CD4-positive, alpha-beta T cell treated with Interleukin-1 beta for 1 hour (primary cell): ENCODE results near the gene AKAP9.
"Not testable (repeated sequence)": the region's sequence is repeated elsewhere in the genome, so short reads cannot be mapped to it uniquely, and the experiment has no call there.

Experiments used
- DNase-seq, 2 donors: peaks; one replicate each; pipeline ENCODE4 v3.0.0-alpha.2; 2020 to 2022

Gene AKAP9

GRCh38 chr7:92072708-92073107 lies 132.0 kb downstream of the AKAP9 start:
- DNase-seq = no peak

GRCh38 chr7:92075455-92076158 lies 134.9 kb downstream of the AKAP9 start:
- DNase-seq = no peak

GRCh38 chr7:92076509-92076908 lies 135.8 kb downstream of the AKAP9 start:
- DNase-seq = no peak

- DNase-seq = not testable (repeated sequence)
Observed at GRCh38 chr7:92083922-92084321, 143.3 kb downstream of the AKAP9 start.

- DNase-seq = no peak
Observed at GRCh38 chr7:92088266-92088665, 147.6 kb downstream of the AKAP9 start.

GRCh38 chr7:92092210-92092609 lies 151.5 kb downstream of the AKAP9 start:
- DNase-seq = no peak

GRCh38 chr7:92095380-92095779 lies 154.7 kb downstream of the AKAP9 start:
- no peak for DNase-seq

- no peak for DNase-seq
Observed at GRCh38 chr7:92100534-92100933, 159.9 kb downstream of the AKAP9 start.

- DNase-seq = not testable (repeated sequence)
Observed at GRCh38 chr7:92102862-92103261, 162.2 kb downstream of the AKAP9 start.

- DNase-seq = no peak
Observed at GRCh38 chr7:92108821-92109220, 168.2 kb downstream of the AKAP9 start.

GRCh38 chr7:92110857-92111256 lies 170.2 kb downstream of the AKAP9 start:
- no peak for DNase-seq

DNA sequence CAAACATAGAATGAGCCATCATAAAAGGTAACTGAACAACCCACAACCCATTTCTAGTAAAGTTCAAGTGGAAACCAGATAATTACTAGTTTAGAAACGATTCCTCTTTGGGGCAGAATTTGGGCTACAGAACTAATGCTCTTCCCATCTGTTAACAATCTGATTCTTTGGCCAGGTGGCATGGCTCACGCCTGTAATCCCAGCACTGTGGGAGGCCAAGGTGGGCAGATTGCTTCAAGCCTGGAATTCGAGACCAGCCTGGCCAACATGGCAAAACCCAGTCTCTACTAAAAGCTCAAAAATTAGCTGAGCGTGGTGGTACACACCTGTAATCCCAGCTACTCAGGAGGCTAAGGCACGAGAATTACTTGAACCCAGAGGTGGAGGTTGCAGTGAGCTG lies 175.2 kb downstream of the AKAP9 start:
- DNase-seq = no peak

GRCh38 chr7:92116949-92117348 lies 176.3 kb downstream of the AKAP9 start:
- DNase-seq = no peak

DNA sequence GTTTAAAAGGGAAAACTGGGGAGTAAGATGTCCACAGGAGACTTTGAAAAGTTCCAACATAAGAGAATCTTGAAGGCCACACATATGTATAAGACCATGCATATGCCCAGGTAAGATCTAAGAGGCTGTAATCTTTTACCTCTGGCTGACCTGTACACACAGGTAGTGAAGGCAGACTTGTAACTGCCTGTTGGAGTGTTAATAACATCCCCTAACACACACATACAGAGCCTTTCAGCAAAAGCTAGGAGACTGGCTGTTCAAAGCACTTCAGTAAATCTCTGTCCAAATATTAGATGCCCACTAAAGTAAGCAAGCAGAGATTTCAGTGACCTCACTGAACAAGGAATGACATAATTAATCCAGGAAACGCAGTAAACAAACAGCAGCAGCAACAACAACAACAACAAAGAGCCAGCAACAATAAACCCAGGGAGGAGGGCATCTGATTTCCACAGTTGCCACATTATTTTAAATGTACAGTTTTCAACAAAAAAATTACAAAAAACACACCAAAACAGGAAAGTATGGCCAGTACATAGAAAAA lies 178.6 kb downstream of the AKAP9 start:
- DNase-seq = no peak

GRCh38 chr7:92121681-92122080 lies 181.0 kb downstream of the AKAP9 start:
- DNase-seq = no peak

GRCh38 chr7:92131093-92131492 lies 190.4 kb downstream of the AKAP9 start:
- no peak for DNase-seq

DNA sequence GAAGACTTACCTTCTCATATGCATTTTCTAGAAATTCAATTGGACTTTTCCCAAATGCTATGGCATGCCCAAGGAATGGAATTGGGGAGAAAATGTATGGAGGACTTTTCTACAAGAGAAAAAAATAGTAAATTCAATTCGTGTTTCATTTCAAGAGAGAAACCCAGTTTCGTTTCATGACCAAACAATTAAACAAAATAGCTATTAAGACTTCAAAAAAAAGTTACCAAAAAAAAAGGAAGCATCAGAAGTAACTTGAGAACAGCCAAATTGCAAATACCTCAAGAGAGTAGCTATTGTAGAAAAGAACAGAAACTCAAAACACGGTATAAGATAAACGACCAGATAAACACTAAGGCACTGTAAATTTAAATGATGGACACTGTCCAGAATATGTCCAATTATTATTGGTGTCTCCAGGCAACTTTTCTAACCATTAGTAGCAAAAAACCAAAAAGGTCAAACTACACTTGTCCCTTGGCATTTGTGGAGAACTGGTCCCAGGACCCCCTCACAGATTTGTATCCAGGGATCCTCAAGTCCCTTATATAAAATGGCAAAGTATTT lies 191.2 kb downstream of the AKAP9 start:
- DNase-seq = no peak

GRCh38 chr7:92133133-92133736 lies 192.6 kb downstream of the AKAP9 start:
- no peak for DNase-seq

GRCh38 chr7:92133737-92134270 lies 193.1 kb downstream of the AKAP9 start:
- peak; percentile 73 for DNase-seq

- peak; percentile 91 to 95 for DNase-seq
Observed at GRCh38 chr7:92134271-92135051, 193.8 kb downstream of the AKAP9 start, which contains the start of gene CYP51A1. TSS of gene CYP51A1 (minus strand) at chr7:92134477. CDS start at chr7:92134364, 113 bp downstream.

DNA sequence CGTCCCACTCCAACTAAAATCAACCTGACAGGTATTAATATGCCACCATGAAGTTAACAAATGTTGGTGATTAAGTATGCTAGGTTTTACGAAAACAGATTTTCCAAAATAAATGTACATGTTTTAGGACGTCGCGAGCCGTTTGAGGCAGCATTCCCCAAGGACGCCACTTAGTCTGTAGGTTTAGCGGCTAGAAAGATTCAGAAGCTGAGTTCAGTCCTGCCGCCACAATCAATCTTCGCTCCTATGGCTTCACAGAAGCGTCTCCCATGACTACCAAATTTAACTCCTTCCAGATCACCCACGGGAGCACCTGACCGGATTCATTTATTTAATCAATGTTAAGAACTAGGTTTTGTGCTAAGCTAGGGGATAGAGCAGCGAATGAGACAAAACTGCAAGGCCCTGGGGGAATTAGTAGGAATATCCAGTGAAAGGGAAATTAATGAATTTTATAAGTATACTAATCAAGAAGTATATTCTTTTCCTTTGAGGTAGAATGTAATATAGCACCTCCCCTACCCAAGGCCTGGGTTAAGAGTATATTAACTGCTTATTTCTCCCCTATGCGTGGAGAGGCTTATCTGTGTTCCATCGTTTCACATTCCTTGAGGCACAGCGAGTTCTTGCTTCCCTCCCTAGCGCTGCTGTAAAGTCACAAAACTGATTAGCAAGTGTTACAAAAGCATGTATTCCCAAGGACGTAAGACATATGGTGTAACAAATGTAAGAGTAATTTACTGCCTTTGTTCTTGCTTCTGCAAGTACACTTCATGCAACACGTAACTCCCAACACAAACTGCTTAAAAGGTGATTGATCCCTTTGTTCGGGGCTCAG lies 194.6 kb downstream of the AKAP9 start:
- no peak for DNase-seq

DNA sequence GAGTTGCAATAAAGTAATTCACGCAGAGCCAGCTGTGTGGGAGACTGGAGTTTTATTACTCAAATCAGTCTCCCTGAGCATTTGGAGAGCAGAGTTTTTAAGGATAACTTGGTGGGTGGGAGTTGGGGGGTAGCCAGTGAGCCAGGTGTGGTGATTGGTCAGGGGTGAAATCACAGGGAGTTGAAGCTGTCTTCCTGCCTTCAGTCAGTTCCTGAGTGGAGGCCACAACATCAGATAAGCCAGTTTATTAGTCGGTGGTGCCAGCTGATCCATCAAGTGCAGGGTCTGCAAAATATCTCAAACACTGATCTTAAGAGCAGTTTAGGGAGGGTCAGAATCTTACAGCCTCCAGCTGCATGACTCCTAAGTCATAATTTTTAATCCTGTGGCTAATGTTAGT lies 196.9 kb downstream of the AKAP9 start:
- no peak for DNase-seq
